Liver (tissue), 9 donors: ENCODE data around the gene CACHD1. TPM values are rescaled to one million over a fixed set of nuclear protein-coding genes. Genes with fewer than 3 reads are reported as not detected.

ENCODE experiments used
- DNase-seq: peaks from one replicate; pipeline ENCODE4 v3.0.0-alpha.2; 2017; ENCODE audit warnings: low spot score
- H3K27ac ChIP-seq, 2 donors: one replicate each; pipeline ENCODE4 v1.7.0; 2013; ENCODE audit warnings: inconsistent platforms in 2 of 2, low read length in 2 of 2, control low read depth in 1 of 2, low read depth in 1 of 2, mild to moderate bottlenecking in 1 of 2
- H3K27me3 ChIP-seq, 4 donors: one replicate each; pipeline versions ENCODE4 v1.6.1 to v1.7.0; 2013; ENCODE audit warnings: low read length in 3 of 4, inconsistent platforms in 1 of 4, mild to moderate bottlenecking in 1 of 4, moderate library complexity in 1 of 4; ENCODE audit not compliant: control insufficient read depth in 4 of 4, insufficient read depth in 4 of 4
- H3K36me3 ChIP-seq, 4 donors: one replicate each; pipeline versions ENCODE4 v1.6.1 to v1.7.0; 2013; ENCODE audit warnings: low read length in 3 of 4, mild to moderate bottlenecking in 3 of 4, low read depth in 1 of 4, moderate library complexity in 1 of 4; ENCODE audit not compliant: control insufficient read depth in 4 of 4, insufficient read depth in 3 of 4
- H3K4me1 ChIP-seq, 4 donors: one replicate each; pipeline versions ENCODE4 v1.6.1 to v1.7.0; 2013; ENCODE audit warnings: low read length in 3 of 4, mild to moderate bottlenecking in 3 of 4, moderate library complexity in 1 of 4; ENCODE audit not compliant: control insufficient read depth in 4 of 4, insufficient read depth in 4 of 4
- H3K4me3 ChIP-seq, 3 donors: one replicate each; pipeline versions ENCODE4 v1.6.1 to v1.7.0; 2013; ENCODE audit warnings: low read length in 3 of 3, control low read depth in 1 of 3, low read depth in 1 of 3, mild to moderate bottlenecking in 1 of 3
- H3K9ac ChIP-seq, 2 donors: one replicate each; pipeline ENCODE4 v1.7.0; 2013; ENCODE audit warnings: low read length in 2 of 2, mild to moderate bottlenecking in 2 of 2, moderate library complexity in 2 of 2, control low read depth in 1 of 2, low read depth in 1 of 2
- H3K9me3 ChIP-seq, 4 donors: one replicate each; pipeline versions ENCODE4 v1.6.1 to v1.7.0; 2013; ENCODE audit warnings: low read length in 3 of 4; ENCODE audit not compliant: control insufficient read depth in 4 of 4
- FOXA1 ChIP-seq: IDR thresholded peaks from 2 replicates; pipeline ENCODE4 v1.6.1; 2016; ENCODE audit warnings: antibody characterized with exemption
- GABPA ChIP-seq, 2 donors: IDR thresholded peaks in 1 of 2; conservative IDR thresholded peaks in 1 of 2; 2 replicates each; pipeline ENCODE4 v1.6.1; 2016; ENCODE audit warnings: antibody characterized with exemption in 2 of 2, mild to moderate bottlenecking in 1 of 2, moderate library complexity in 1 of 2
- HNF4A ChIP-seq, 2 donors: conservative IDR thresholded peaks; 2 replicates each; pipeline ENCODE4 v1.6.1; 2016; ENCODE audit warnings: antibody characterized with exemption in 2 of 2, mild to moderate bottlenecking in 2 of 2
- HNF4G ChIP-seq: IDR thresholded peaks from 2 replicates; pipeline ENCODE4 v1.6.1; 2016; ENCODE audit warnings: antibody characterized with exemption
- JUND ChIP-seq, 2 donors: IDR thresholded peaks; 2 replicates each; pipeline ENCODE4 v1.6.1; 2016; ENCODE audit warnings: antibody characterized with exemption in 2 of 2
- NR2F2 ChIP-seq: IDR thresholded peaks from 2 replicates; pipeline ENCODE4 v1.6.1; 2016; ENCODE audit warnings: antibody characterized with exemption
- RAD21 ChIP-seq, 2 donors: IDR thresholded peaks; 2 replicates each; pipeline ENCODE4 v1.6.1; 2016; ENCODE audit warnings: antibody characterized with exemption in 2 of 2, mild to moderate bottlenecking in 2 of 2
- RXRA ChIP-seq, 2 donors: IDR thresholded peaks; 2 replicates each; pipeline ENCODE4 v1.6.1; 2017 to 2018; ENCODE audit warnings: antibody characterized with exemption in 2 of 2, mild to moderate bottlenecking in 1 of 2
- SP1 ChIP-seq: IDR thresholded peaks from 2 replicates; pipeline ENCODE4 v1.6.1; 2018; ENCODE audit warnings: antibody characterized with exemption, mild to moderate bottlenecking
- YY1 ChIP-seq: IDR thresholded peaks from 2 replicates; pipeline ENCODE4 v1.6.1; 2016; ENCODE audit warnings: antibody characterized with exemption, mild to moderate bottlenecking
- WGBS: extraction: QIAGEN DNeasy Blood & Tissue Kit; methylation state at CpG from one replicate; pipeline ENCODE4 v1.1.7; 2013; 5-methylcytosine and 5-hydroxymethylcytosine counted together
- polyA plus RNA-seq, 2 donors: library from polyadenylated mRNA; stranded (reverse) in 1 of 2; unstranded in 1 of 2; fragments of 200-250 nt in 1 of 2; fragments of >200 nt in 1 of 2; fragmentation: Nextera tagmentation in 1 of 2; extraction: Ambion mirVana in 1 of 2; gene quantifications; one replicate each; pipeline versions ENCODE4 v1.2.1 to v1.2.3, GENCODE V29; 2013 to 2015
- total RNA-seq, 2 donors: library from RNA; depleted of rRNA; stranded (reverse); fragments of >200 nt; gene quantifications; one replicate each; pipeline ENCODE4 v1.2.3, GENCODE V29; 2014
- TF ChIP-seq, protein P1 (sequence below): fragments of 150-350 bp; IDR thresholded peaks from 2 replicates; pipeline ENCODE4 v1.5.1; 2017; ENCODE audit warnings: improper control_type of control experiment, low read depth, low read length; ENCODE audit not compliant: missing input control
- TF ChIP-seq, protein P2 (sequence below): IDR thresholded peaks from 2 replicates; pipeline ENCODE4 v1.6.1; 2016; ENCODE audit warnings: antibody characterized with exemption
- TF ChIP-seq, protein P3 (sequence below): IDR thresholded peaks from 2 replicates; pipeline ENCODE4 v1.6.1; 2016; ENCODE audit warnings: antibody characterized with exemption
- donor health status: healthy.
- donor health status: healthy.
- donor health status: healthy.
- donor health status: healthy.
- donor health status: healthy.

Gene CACHD1
- total and polyA plus RNA-seq, 4 donors, result 0.68 to 4.2 (median 2.3) TPM

DNA sequence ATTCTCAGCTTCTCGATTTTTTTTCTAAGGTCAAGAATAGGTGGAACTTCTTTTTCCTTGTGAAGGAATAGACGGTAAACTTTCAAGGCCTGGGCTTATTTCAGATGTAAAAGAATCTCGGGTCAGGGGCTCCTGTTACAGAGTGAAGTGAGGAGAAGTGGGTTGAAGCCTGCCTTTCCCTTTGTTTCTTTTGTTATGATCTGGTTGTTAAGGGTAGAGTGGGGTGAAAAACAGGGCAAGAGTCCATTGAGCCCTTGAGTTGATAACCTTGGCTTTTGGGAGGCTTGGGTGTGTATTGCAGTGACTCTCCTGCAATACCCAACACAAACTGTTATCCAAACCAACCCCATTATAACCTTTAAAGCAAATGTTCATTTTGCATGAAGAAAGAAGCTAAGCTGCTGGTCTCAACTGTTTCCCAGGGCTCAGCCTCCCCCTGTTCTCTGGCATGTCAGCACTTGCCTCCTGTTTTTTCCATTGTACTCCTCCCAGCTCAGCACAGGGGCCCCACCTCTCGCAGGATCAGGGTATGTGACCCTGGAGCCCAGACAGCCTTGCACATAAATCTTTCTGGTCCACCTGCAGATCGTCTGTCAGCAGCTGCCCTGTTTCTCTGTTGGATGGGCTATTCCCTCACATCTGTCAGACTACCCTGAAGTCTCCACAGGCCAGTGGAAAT lies 102.4 kb downstream of the CACHD1 start:
- no peak for DNase-seq
- Histone ChIP-seq H3K9ac (no peak overlapping the region), H3K36me3 (no peaks in the 10 kb centered on the region), H3K27ac (no peak overlapping the region), H3K9me3 (no peaks in the 10 kb centered on the region), H3K27me3 (no peaks in the 10 kb centered on the region), H3K4me3 (no peak overlapping the region), H3K4me1 (no peaks in the 10 kb centered on the region)
- 87% methylated on average over 5 of the region's 5 CpGs for WGBS
- TF ChIP-seq JUND (IDR thresholded peaks at IDR 0.05) (no peak), RAD21 (IDR thresholded peaks at IDR 0.05) (no peak), SP1 (no peak), HNF4G (no peak), NR2F2 (no peak)
- TF ChIP-seq, protein P1, sequence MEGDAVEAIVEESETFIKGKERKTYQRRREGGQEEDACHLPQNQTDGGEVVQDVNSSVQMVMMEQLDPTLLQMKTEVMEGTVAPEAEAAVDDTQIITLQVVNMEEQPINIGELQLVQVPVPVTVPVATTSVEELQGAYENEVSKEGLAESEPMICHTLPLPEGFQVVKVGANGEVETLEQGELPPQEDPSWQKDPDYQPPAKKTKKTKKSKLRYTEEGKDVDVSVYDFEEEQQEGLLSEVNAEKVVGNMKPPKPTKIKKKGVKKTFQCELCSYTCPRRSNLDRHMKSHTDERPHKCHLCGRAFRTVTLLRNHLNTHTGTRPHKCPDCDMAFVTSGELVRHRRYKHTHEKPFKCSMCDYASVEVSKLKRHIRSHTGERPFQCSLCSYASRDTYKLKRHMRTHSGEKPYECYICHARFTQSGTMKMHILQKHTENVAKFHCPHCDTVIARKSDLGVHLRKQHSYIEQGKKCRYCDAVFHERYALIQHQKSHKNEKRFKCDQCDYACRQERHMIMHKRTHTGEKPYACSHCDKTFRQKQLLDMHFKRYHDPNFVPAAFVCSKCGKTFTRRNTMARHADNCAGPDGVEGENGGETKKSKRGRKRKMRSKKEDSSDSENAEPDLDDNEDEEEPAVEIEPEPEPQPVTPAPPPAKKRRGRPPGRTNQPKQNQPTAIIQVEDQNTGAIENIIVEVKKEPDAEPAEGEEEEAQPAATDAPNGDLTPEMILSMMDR, result no peak
- TF ChIP-seq, protein P2, sequence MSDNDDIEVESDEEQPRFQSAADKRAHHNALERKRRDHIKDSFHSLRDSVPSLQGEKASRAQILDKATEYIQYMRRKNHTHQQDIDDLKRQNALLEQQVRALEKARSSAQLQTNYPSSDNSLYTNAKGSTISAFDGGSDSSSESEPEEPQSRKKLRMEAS, result no peak

DNA sequence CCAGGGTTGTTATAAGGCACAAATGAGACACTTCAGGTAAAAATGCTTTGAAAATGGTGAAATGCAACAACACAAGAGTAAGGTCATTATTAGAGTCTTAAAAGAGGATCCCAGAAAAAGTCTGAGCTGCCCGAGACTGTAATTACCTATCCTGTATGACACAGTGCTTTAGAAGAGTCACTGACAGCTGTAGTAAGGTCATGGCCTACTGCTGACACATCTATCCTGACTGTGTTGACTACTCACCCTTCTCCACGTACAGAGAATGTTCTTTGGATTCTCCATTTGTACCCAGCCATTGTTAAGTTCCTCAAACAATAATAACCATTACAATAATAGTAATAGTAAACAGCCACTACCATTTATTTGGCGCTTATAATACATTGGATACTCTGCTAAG lies 104.4 kb downstream of the CACHD1 start:
- TF ChIP-seq HNF4A (conservative IDR thresholded peaks at IDR 0.05), result no peak
- TF ChIP-seq, protein P3, sequence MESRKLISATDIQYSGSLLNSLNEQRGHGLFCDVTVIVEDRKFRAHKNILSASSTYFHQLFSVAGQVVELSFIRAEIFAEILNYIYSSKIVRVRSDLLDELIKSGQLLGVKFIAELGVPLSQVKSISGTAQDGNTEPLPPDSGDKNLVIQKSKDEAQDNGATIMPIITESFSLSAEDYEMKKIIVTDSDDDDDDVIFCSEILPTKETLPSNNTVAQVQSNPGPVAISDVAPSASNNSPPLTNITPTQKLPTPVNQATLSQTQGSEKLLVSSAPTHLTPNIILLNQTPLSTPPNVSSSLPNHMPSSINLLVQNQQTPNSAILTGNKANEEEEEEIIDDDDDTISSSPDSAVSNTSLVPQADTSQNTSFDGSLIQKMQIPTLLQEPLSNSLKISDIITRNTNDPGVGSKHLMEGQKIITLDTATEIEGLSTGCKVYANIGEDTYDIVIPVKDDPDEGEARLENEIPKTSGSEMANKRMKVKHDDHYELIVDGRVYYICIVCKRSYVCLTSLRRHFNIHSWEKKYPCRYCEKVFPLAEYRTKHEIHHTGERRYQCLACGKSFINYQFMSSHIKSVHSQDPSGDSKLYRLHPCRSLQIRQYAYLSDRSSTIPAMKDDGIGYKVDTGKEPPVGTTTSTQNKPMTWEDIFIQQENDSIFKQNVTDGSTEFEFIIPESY, result no peak
- TF ChIP-seq FOXA1, result no peak
- TF ChIP-seq, protein P2, result no peak
- TF ChIP-seq RXRA (IDR thresholded peaks at IDR 0.05), result no peak
- no peak for TF ChIP-seq YY1
- TF ChIP-seq GABPA (IDR thresholded peaks at IDR 0.05 in 1 of 2, conservative IDR thresholded peaks at IDR 0.05 in 1 of 2), result no peak
- TF ChIP-seq NR2F2, result no peak
- TF ChIP-seq, protein P1, result no peak
- WGBS, result 93% methylated on average over 3 of the region's 3 CpGs
- no peak overlapping the region for H3K9ac ChIP-seq
- no peaks in the 10 kb centered on the region for H3K9me3 ChIP-seq
- H3K27ac ChIP-seq, result no peak overlapping the region
- no peaks in the 10 kb centered on the region for H3K27me3 ChIP-seq
- H3K4me1 ChIP-seq, result no peaks in the 10 kb centered on the region
- no peak for DNase-seq
- no peaks in the 10 kb centered on the region for H3K36me3 ChIP-seq
- no peak overlapping the region for H3K4me3 ChIP-seq
